SH-SY5Y (cell line): ENCODE results near the gene HES7.

Source experiments
- GATA2 ChIP-seq: IDR thresholded peaks from 2 replicates; pipeline ENCODE4 v1.6.1; 2011; ENCODE audit warnings: mild to moderate bottlenecking, low read depth, low read length
- GATA3 ChIP-seq: IDR thresholded peaks from 2 replicates; pipeline ENCODE4 v1.6.1; 2011; ENCODE audit warnings: low read depth, mild to moderate bottlenecking, low read length, moderate library complexity

DNA sequence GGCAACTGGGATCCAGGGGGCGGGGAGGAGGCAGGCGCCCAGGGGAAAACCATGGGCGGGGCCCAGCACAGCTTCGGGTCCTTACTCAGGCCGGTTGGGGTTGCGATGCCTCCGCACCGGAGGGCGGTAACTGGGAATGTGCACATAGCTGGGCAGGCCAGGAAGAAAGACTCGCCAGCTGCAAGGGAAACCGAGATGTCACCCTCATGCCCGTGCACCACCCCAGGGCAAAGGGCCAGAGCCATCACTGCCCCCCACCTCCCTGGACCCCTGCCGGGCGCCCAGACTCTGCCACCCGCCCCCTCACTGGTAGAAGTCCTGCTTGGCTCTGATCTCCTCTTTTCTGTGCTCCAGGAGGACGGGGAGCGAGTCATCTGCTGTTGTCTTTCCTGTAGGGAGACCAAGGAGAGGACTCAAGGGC lies 43.1 kb downstream of the HES7 start:
- TF ChIP-seq GATA2 (no peak), GATA3 (no peak)
